Trophoblast cell (in vitro differentiated cells and primary cell): ENCODE measurements around the gene RMDN2.
"Not testable (repeated sequence)": the region's sequence is repeated elsewhere in the genome, so short reads cannot be mapped to it uniquely, and the experiment has no call there.

Experiments
- DNase-seq, 2 donors: peaks; one replicate each; pipeline ENCODE4 v3.0.0-alpha.2; 2016
- H2AFZ ChIP-seq: 2 replicates; pipeline ENCODE4 v1.6.1; 2013; ENCODE audit warnings: low read length, moderate library complexity, mild to moderate bottlenecking; ENCODE audit not compliant: insufficient read depth, poor library complexity
- H2AK5ac ChIP-seq: 2 replicates; pipeline ENCODE4 v1.6.1; 2013; ENCODE audit warnings: mild to moderate bottlenecking, low read length
- H2BK120ac ChIP-seq: 2 replicates; pipeline ENCODE4 v1.6.1; 2013; ENCODE audit warnings: low read length, mild to moderate bottlenecking, moderate library complexity; ENCODE audit not compliant: insufficient read depth, poor library complexity
- H2BK12ac ChIP-seq: 2 replicates; pipeline ENCODE4 v1.6.1; 2013; ENCODE audit warnings: mild to moderate bottlenecking, low read length, moderate library complexity
- H2BK5ac ChIP-seq: 2 replicates; pipeline ENCODE4 v1.6.1; 2013; ENCODE audit warnings: low read length, low read depth, moderate library complexity, mild to moderate bottlenecking; ENCODE audit not compliant: poor library complexity
- H3K14ac ChIP-seq: 2 replicates; pipeline ENCODE4 v1.6.1; 2013; ENCODE audit warnings: mild to moderate bottlenecking, low read length
- H3K18ac ChIP-seq: 2 replicates; pipeline ENCODE4 v1.6.1; 2013; ENCODE audit warnings: mild to moderate bottlenecking, low read length
- H3K23ac ChIP-seq: 2 replicates; pipeline ENCODE4 v1.6.1; 2013; ENCODE audit warnings: low read length
- H3K27ac ChIP-seq: 2 replicates; pipeline ENCODE4 v1.5.1; 2013; ENCODE audit warnings: low read depth, mild to moderate bottlenecking, inconsistent platforms, low read length, moderate library complexity
- H3K27me3 ChIP-seq: 2 replicates; pipeline ENCODE4 v1.6.1; 2013; ENCODE audit warnings: inconsistent platforms, mild to moderate bottlenecking, low read length, moderate library complexity; ENCODE audit not compliant: insufficient read depth
- H3K36me3 ChIP-seq, 2 experiments: 1 replicate in 1 of 2; 2 replicates in 1 of 2; pipeline ENCODE4 v1.6.1; 2013; ENCODE audit warnings: low read length in 2 of 2, mild to moderate bottlenecking in 2 of 2, moderate library complexity in 1 of 2; ENCODE audit not compliant: insufficient read depth in 2 of 2, control insufficient read depth in 1 of 2
- H3K4ac ChIP-seq: 2 replicates; pipeline ENCODE4 v1.6.1; 2013; ENCODE audit warnings: low read depth, mild to moderate bottlenecking, low read length, moderate library complexity
- H3K4me1 ChIP-seq, 2 experiments: 1 replicate in 1 of 2; 2 replicates in 1 of 2; pipeline ENCODE4 v1.6.1; 2013; ENCODE audit warnings: low read length in 2 of 2, mild to moderate bottlenecking in 2 of 2, moderate library complexity in 1 of 2; ENCODE audit not compliant: insufficient read depth in 2 of 2, control insufficient read depth in 1 of 2
- H3K4me2 ChIP-seq: 2 replicates; pipeline ENCODE4 v1.6.1; 2013; ENCODE audit warnings: inconsistent platforms, mild to moderate bottlenecking, low read length, moderate library complexity
- H3K4me3 ChIP-seq: 2 replicates; pipeline ENCODE4 v1.5.1; 2013; ENCODE audit warnings: mild to moderate bottlenecking, low read depth, low read length, inconsistent platforms
- H3K79me1 ChIP-seq: one replicate; pipeline ENCODE4 v1.6.1; 2013; ENCODE audit warnings: low read length
- H3K79me2 ChIP-seq: 2 replicates; pipeline ENCODE4 v1.6.1; 2013; ENCODE audit warnings: low read length, mild to moderate bottlenecking; ENCODE audit not compliant: control insufficient read depth, insufficient read depth, poor library complexity
- H3K9ac ChIP-seq: 2 replicates; pipeline ENCODE4 v1.6.1; 2013; ENCODE audit warnings: mild to moderate bottlenecking, low read length
- H3K9me3 ChIP-seq: 2 replicates; pipeline ENCODE4 v1.6.1; 2013; ENCODE audit warnings: low read depth, mild to moderate bottlenecking, control low read depth, inconsistent platforms, low read length; ENCODE audit not compliant: insufficient read depth
- H4K12ac ChIP-seq: 2 replicates; pipeline ENCODE4 v1.6.1; 2013; ENCODE audit warnings: low read depth, mild to moderate bottlenecking, low read length, moderate library complexity
- H4K8ac ChIP-seq: 2 replicates; pipeline ENCODE4 v1.6.1; 2013; ENCODE audit warnings: low read depth, mild to moderate bottlenecking, low read length, moderate library complexity
- H4K91ac ChIP-seq: one replicate; pipeline ENCODE4 v1.6.1; 2013; ENCODE audit warnings: low read depth, mild to moderate bottlenecking, low read length, moderate library complexity
- WGBS: extraction: QIAGEN DNeasy Blood & Tissue Kit; methylation state at CpG from one replicate; pipeline ENCODE4 v1.1.7; 2013; ENCODE audit warnings: missing lambda C conversion rate; ENCODE audit not compliant: insufficient read length, insufficient coverage; ENCODE audit errors: extremely low coverage; 5-methylcytosine and 5-hydroxymethylcytosine counted together

The RMDN2 gene

DNA sequence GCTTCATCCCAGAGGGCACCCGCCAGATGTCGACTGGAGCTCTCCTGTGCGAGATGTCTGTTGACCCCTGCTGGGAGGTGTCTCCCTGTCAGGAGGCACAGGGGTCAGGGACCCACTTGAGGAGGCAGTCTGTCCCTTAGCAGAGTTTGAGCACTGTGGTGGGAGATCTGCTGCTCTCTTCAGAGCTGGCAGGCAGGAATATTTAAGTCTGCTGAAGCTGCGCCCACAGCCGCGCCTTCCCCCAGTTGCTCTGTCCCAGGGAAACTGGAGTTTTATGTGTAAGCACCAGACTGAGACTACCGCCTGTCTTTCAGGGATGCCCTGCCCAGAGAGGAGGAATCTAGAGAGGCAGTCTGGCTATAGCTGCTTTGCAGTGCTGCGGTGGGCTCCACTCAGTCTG, 16.2 kb downstream of the RMDN2 start:
- H2AK5ac ChIP-seq, H3K4me3 ChIP-seq, DNase-seq, H4K8ac ChIP-seq, H3K4ac ChIP-seq, H2BK120ac ChIP-seq, H3K9me3 ChIP-seq, H3K36me3 ChIP-seq, H3K79me2 ChIP-seq, H2BK12ac ChIP-seq, H3K18ac ChIP-seq, H3K14ac ChIP-seq, H3K79me1 ChIP-seq, H3K27me3 ChIP-seq, H4K12ac ChIP-seq, H3K9ac ChIP-seq, H4K91ac ChIP-seq, H2AFZ ChIP-seq, H3K23ac ChIP-seq, H3K4me2 ChIP-seq, H3K27ac ChIP-seq, H3K4me1 ChIP-seq, H2BK5ac ChIP-seq: not testable (repeated sequence)
- WGBS = no CpG with 5 or more reads among the region's 8 CpGs

- peaks cover 2% of the 10 kb centered on the region for H3K9me3 ChIP-seq
- no peaks in the 10 kb centered on the region for H3K79me1 ChIP-seq
- no peak overlapping the region for H2BK5ac ChIP-seq
- no peak overlapping the region for H4K91ac ChIP-seq
- H3K27ac ChIP-seq = no peak overlapping the region
- no peak overlapping the region for H3K4me3 ChIP-seq
- H2BK12ac ChIP-seq = no peak overlapping the region
- H2AK5ac ChIP-seq = no peak overlapping the region
- H3K79me2 ChIP-seq = no peaks in the 10 kb centered on the region
- no peaks in the 10 kb centered on the region for H3K4me1 ChIP-seq
- H3K36me3 ChIP-seq = no peaks in the 10 kb centered on the region
- H4K12ac ChIP-seq = no peak overlapping the region
- H3K4me2 ChIP-seq = no peak overlapping the region
- no CpG with 5 or more reads among the region's 2 CpGs for WGBS
- no peak for DNase-seq
- H4K8ac ChIP-seq = no peak overlapping the region
- no peak overlapping the region for H3K9ac ChIP-seq
- no peak overlapping the region for H3K4ac ChIP-seq
- H2AFZ ChIP-seq = no peak overlapping the region
- H3K18ac ChIP-seq = no peak overlapping the region
- H3K23ac ChIP-seq = no peak overlapping the region
- no peak overlapping the region for H2BK120ac ChIP-seq
- no peaks in the 10 kb centered on the region for H3K27me3 ChIP-seq
- no peak overlapping the region for H3K14ac ChIP-seq
Measured at GRCh38 chr2:37944268-37944667, 19.2 kb downstream of the RMDN2 start.

- H3K9ac ChIP-seq = no peak overlapping the region
- WGBS = no CpG with 5 or more reads among the region's 1 CpG
Measured at GRCh38 chr2:37947306-37947705, 22.2 kb downstream of the RMDN2 start.

DNA sequence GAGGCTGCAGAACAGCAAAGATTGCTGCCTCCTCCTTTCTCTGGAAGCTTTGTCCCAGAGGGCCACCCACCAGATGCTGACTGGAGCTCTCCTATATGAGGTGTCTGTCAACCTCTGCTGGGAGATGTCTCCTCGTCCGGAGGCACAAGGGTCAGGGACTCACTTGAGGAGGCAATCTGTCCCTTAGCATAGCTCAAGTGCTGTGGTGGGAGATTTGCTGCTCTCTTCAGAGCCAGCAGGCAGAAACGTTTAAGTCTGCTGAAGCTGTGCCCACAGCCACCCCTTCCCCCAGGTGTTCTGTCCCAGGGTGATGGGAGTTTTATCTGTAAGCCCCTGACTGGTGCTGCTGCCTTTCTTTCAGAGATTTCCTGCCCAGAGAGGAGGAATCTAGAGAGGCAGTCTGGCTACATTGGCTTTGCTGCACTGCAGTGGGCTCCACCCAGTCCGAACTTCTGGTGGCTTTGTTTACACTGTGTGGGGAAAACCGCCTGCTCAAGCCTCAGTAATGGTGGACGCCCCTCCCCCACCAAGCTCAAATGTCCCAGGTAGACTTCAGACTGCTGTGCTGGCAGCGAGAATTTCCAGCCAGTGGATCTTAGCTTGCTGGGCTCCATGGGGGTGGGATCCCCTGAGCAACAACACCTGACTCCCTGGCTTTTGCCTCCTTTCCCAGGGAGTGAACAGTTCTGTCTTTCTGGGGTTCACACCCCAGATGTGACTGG, 37.1 kb downstream of the RMDN2 start:
- not testable (repeated sequence) for H2AK5ac ChIP-seq

More at GRCh38 chr2:37947306-37947705, 22.2 kb downstream of the RMDN2 start:
- Histone ChIP-seq H2BK120ac (no peak overlapping the region), H3K4ac (no peak overlapping the region), H4K8ac (no peak overlapping the region), H3K4me1 (no peaks in the 10 kb centered on the region), H3K27ac (no peak overlapping the region), H4K12ac (no peak overlapping the region), H4K91ac (no peak overlapping the region), H2BK5ac (no peak overlapping the region), H2AFZ (no peak overlapping the region), H3K4me3 (no peak overlapping the region), H3K36me3 (no peaks in the 10 kb centered on the region), H2BK12ac (no peak overlapping the region), H3K23ac (no peak overlapping the region), H3K4me2 (no peak overlapping the region), H3K27me3 (no peaks in the 10 kb centered on the region), H3K9me3 (no peaks in the 10 kb centered on the region), H3K18ac (no peak overlapping the region), H3K79me2 (no peaks in the 10 kb centered on the region), H2AK5ac (no peak overlapping the region), H3K79me1 (no peaks in the 10 kb centered on the region), H3K14ac (no peak overlapping the region)
- DNase-seq = no peak

More for the DNA sequence above, 37.1 kb downstream of the RMDN2 start:
- not testable (repeated sequence) for H3K18ac ChIP-seq, H3K23ac ChIP-seq, H3K4me1 ChIP-seq, H3K9ac ChIP-seq, H3K27ac ChIP-seq, H3K79me2 ChIP-seq, H3K27me3 ChIP-seq, H2AFZ ChIP-seq, H3K9me3 ChIP-seq, H3K4ac ChIP-seq, H2BK120ac ChIP-seq, H3K79me1 ChIP-seq, H4K12ac ChIP-seq, H3K14ac ChIP-seq, H3K4me2 ChIP-seq, H4K91ac ChIP-seq, H3K36me3 ChIP-seq, DNase-seq, H2BK5ac ChIP-seq, H2BK12ac ChIP-seq, H3K4me3 ChIP-seq
- WGBS = no CpG with 5 or more reads among the region's 7 CpGs
- peak overlapping the region; percentile 48 for H4K8ac ChIP-seq
